SKM-1 treated with dmso at 0.1 percent for 144 hours (cell line): ENCODE data around the gene PELI2.

Source experiments
- DNase-seq: peaks from one replicate; lab custom pipeline; 2025; ENCODE audit not compliant: unreplicated experiment; lab: John Stamatoyannopoulos, UW

The PELI2 gene

GRCh38 chr14:56334458-56334857 is 216.2 kb downstream of the PELI2 start:
- no peak for DNase-seq

GRCh38 chr14:56338674-56339073 is 220.5 kb downstream of the PELI2 start:
- no peak for DNase-seq

GRCh38 chr14:56339855-56340701 is 221.9 kb downstream of the PELI2 start:
- DNase-seq: peak; percentile 63

GRCh38 chr14:56340932-56341331 is 222.7 kb downstream of the PELI2 start:
- no peak for DNase-seq

- no peak for DNase-seq
Observed at GRCh38 chr14:56341766-56342493, 223.7 kb downstream of the PELI2 start.

- no peak for DNase-seq
Observed at GRCh38 chr14:56342494-56342942, 224.3 kb downstream of the PELI2 start.

GRCh38 chr14:56349960-56350359 is 231.7 kb downstream of the PELI2 start:
- DNase-seq: no peak
